Pancreas (tissue), 10 donors: ENCODE measurements around the gene RASGEF1B. TPM values are rescaled to one million over a fixed set of nuclear protein-coding genes. Genes with fewer than 3 reads are reported as not detected.
A peak's percentile ranks its signal among the peaks of the same experiment; 100 is the strongest.

Experiments
- ATAC-seq, 4 donors: fragments of 200-7000 bp; cut with Tn5 transposase; one replicate each; pipeline versions ENCODE4 v1.8.0 to v1.9.1; 2020; ENCODE audit warnings: mild to moderate bottlenecking in 4 of 4, moderate library complexity in 4 of 4
- DNase-seq, 6 donors: peaks; one replicate each; pipeline ENCODE4 v3.0.0-alpha.2; 2020
- FAIRE-seq: peaks from 2 replicates; lab custom pipeline; 2012; peaks lifted over from hg19 to GRCh38; lab: Jason Lieb, UNC
- H3K27ac ChIP-seq, 4 donors: fragments of 200-600 bp; sonication (generic); 1 replicate in 3 of 4; 2 replicates in 1 of 4; pipeline versions ENCODE4 v1.5.0 to v1.8.0; 2020
- H3K27me3 ChIP-seq, 4 donors: fragments of 200-600 bp; one replicate each; pipeline ENCODE4 v1.8.0; 2021
- H3K36me3 ChIP-seq, 3 donors: fragments of 200-600 bp; sonication (generic) in 1 of 3; one replicate each; pipeline versions ENCODE4 v1.5.0 to v1.8.0; 2020 to 2021
- H3K4me1 ChIP-seq, 3 donors: fragments of 200-600 bp; one replicate each; pipeline ENCODE4 v1.8.0; 2021
- H3K4me3 ChIP-seq, 4 donors: fragments of 200-600 bp; sonication (generic) in 2 of 4; one replicate each; pipeline versions ENCODE4 v1.5.0 to v1.8.0; 2020 to 2021
- H3K9me3 ChIP-seq, 4 donors: fragments of 200-600 bp; one replicate each; pipeline ENCODE4 v1.8.0; 2021
- CTCF ChIP-seq, 4 donors: fragments of 200-600 bp; sonication (generic) in 3 of 4; IDR thresholded peaks; one replicate each; pipeline versions ENCODE4 v1.5.0 to v1.8.0; 2021; ENCODE audit warnings: antibody characterized with exemption in 4 of 4
- WGBS, 2 donors: extraction: QIAGEN DNeasy Blood & Tissue Kit; methylation state at CpG; one replicate each; pipeline ENCODE4 v1.1.7; 2013; 5-methylcytosine and 5-hydroxymethylcytosine counted together
- intact Hi-C, 3 donors: fragments of 100-400 bp; cut with DNase I; formaldehyde crosslinking; loops; one replicate each; pipeline versions ENCODE4 v1.11.1 to v1.14.2; 2022
- polyA plus RNA-seq, 2 donors: library from polyadenylated mRNA; stranded (reverse); fragments of 200-250 nt; gene quantifications; one replicate each; pipeline ENCODE4 v1.2.3, GENCODE V29; 2013
- total RNA-seq, 6 donors: library from RNA; stranded (reverse); fragmentation: NEBNext Ultra II Directional in 4 of 6; extraction: Animal tissue kit (Norgen Biotek cat#: 25700) in 4 of 6; gene quantifications; one replicate each; pipeline versions ENCODE4 v1.2.1 to v1.2.4, GENCODE V29; 2021 to 2023
- donor health status: healthy with polysubstance abuse.
- donor health status: DM: no; HTN: no; CAD: no; lungs with moderate emphysema.
- donor health status: DM: no; HTN: no; CAD: no.
- donor health status: control.
- donor health status: control.
- donor health status: Bipolar disorder and iron deficiency.
- donor health status: DM: yes; HTN: yes; CAD: no.
- donor health status: DM: no; HTN: no; CAD: no.
- donor health status: DM: no; HTN: no; CAD: no.
- donor health status: DM: yes; HTN: yes; CAD: no.

RASGEF1B gene
- total and polyA plus RNA-seq, 8 donors, result 1.4 to 8.2 (median 3.4) TPM

- DNase-seq, result peak in 2 of 6 donors; percentile 18 to 27
- no peak for FAIRE-seq
- WGBS, 2 donors, result 65 to 75% methylated on average over 6 of the region's 6 CpGs
Measured at GRCh38 chr4:81421346-81422218, 50.1 kb downstream of the RASGEF1B start.

DNA sequence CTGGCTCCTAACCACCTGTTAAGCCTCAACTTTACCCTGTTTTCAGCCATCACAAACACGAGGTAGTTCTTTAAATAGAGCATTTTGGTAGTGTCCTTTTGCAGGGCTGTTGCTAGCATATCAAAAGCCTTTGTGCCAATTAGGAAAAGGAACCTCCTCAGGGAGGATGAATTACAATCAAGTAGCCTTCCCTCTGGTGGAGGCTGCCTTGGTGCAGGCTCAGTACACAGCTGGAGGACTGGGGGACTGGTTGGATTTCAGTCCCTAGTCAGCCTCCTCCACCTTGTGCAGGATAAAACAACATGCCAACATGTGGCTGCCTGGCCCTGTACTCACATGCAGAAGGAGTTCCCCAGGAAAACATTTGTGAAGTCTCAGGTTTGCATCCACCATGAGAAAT lies 53.1 kb downstream of the RASGEF1B start:
- ATAC-seq, result no peak
- no peaks in the 10 kb centered on the region for H3K27me3 ChIP-seq
- no peak for DNase-seq
- H3K27ac ChIP-seq, result no peak overlapping the region
- intact Hi-C loops, result no loop called here
- no peak overlapping the region for H3K4me3 ChIP-seq
- no peaks in the 10 kb centered on the region for H3K4me1 ChIP-seq
- no peaks in the 10 kb centered on the region for H3K36me3 ChIP-seq
- no peaks in the 10 kb centered on the region for H3K9me3 ChIP-seq
- TF ChIP-seq CTCF (IDR thresholded peaks at IDR 0.05), result no peak
- WGBS, 2 donors, result 46% methylated on average over 1 of the region's 1 CpG
- FAIRE-seq, result no peak

More at GRCh38 chr4:81421346-81422218, 50.1 kb downstream of the RASGEF1B start:
- no peak overlapping the region for H3K27ac ChIP-seq
- H3K4me1 ChIP-seq, result no peaks in the 10 kb centered on the region
- no peak for TF ChIP-seq CTCF (IDR thresholded peaks at IDR 0.05)
- H3K9me3 ChIP-seq, result no peaks in the 10 kb centered on the region
- H3K27me3 ChIP-seq, result no peaks in the 10 kb centered on the region
- H3K4me3 ChIP-seq, result no peak overlapping the region
- intact Hi-C loops, result no loop called here
- ATAC-seq, result peak; percentile 86 to 93 (median 88)
- H3K36me3 ChIP-seq, result no peaks in the 10 kb centered on the region

- no peaks in the 10 kb centered on the region for H3K9me3 ChIP-seq
- H3K4me1 ChIP-seq, result no peaks in the 10 kb centered on the region
- TF ChIP-seq CTCF (IDR thresholded peaks at IDR 0.05), result no peak
- ATAC-seq (no peak), DNase-seq (no peak), FAIRE-seq (no peak)
- no peak overlapping the region for H3K27ac ChIP-seq
- intact Hi-C loops, result no loop called here
- WGBS, 2 donors, result 69 to 82% methylated on average over 4 of the region's 4 CpGs
- H3K27me3 ChIP-seq, result no peaks in the 10 kb centered on the region
- H3K36me3 ChIP-seq, result no peaks in the 10 kb centered on the region
- H3K4me3 ChIP-seq, result no peak overlapping the region
Measured at GRCh38 chr4:81412946-81413495, 58.7 kb downstream of the RASGEF1B start.

GRCh38 chr4:81410680-81411079 lies 61.0 kb downstream of the RASGEF1B start:
- no peak for ATAC-seq
- no peak for DNase-seq
- H3K4me1 ChIP-seq, result no peaks in the 10 kb centered on the region
- no peaks in the 10 kb centered on the region for H3K27me3 ChIP-seq
- no peak overlapping the region for H3K4me3 ChIP-seq
- TF ChIP-seq CTCF (IDR thresholded peaks at IDR 0.05), result no peak
- intact Hi-C loops, result no loop called here
- H3K36me3 ChIP-seq, result no peaks in the 10 kb centered on the region
- no peak overlapping the region for H3K27ac ChIP-seq
- WGBS, 2 donors, result 71 to 73% methylated on average over 2 of the region's 2 CpGs
- no peak for FAIRE-seq
- no peaks in the 10 kb centered on the region for H3K9me3 ChIP-seq

DNA sequence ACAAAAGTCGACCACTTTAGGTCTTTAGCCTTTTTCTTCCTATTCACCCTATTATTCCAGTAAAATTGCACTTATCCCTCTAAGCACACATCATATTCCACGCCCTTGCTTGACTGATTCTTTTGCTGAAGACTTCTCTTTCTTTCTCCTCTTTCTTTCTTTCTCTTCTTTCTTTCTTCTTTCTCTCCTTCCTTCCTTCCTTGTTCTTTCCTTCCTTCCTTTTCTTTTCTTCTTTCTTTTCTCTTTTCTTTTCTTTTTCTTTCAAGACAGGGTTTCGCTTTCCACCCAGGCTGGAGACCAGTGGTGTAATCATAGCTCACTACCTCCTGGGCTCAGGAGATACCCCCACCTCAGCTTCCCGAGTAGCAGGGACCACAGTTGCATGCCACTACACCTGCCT lies 61.9 kb downstream of the RASGEF1B start:
- Histone ChIP-seq H3K27ac (no peak overlapping the region), H3K27me3 (no peaks in the 10 kb centered on the region), H3K4me3 (no peak overlapping the region), H3K9me3 (no peaks in the 10 kb centered on the region), H3K36me3 (no peaks in the 10 kb centered on the region), H3K4me1 (no peaks in the 10 kb centered on the region)
- no peak for TF ChIP-seq CTCF (IDR thresholded peaks at IDR 0.05)
- WGBS, 2 donors, result 57 to 61% methylated on average over 4 of the region's 4 CpGs
- intact Hi-C loops, result loop anchor here in 1 of 3 donors (10.0 kb wide), 1 partner anchor 865 kb away; no protein-coding TSS in a partner anchor
- ATAC-seq, result no peak
- no peak for DNase-seq
- no peak for FAIRE-seq
